ENCODE data around the gene ARFGEF2.
"Not testable (repeated sequence)": the region's sequence is repeated elsewhere in the genome, so short reads cannot be mapped to it uniquely, and the experiment has no call there.

ARFGEF2 gene

DNA sequence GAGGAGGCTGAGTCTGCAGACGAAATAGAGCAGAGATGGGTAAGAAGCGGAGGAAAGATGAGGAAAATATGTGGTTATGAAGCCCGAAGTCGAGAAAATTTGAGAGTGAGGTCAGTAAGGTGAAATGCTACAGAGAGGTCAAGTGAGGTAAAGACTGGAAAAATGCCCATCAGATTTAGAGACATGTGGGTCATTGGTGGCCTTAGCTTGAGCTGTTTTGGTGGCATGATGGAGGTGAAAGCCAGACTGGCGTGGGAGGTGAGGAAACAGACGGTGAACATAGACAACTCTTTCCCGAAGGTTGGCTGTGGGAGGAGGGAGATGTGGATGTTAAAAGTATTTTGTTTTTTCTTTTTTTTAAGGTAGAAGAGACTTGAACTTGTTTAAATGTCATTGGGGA is 9.4 kb downstream of the ARFGEF2 start:
- no peak for TF ChIP-seq EZH2 (IDR thresholded peaks at IDR 0.05; ENCODE audit: borderline replicate concordance, low read depth, low read length, severe bottlenecking)
- Histone ChIP-seq H3K9ac (ENCODE audit: low read depth, low read length) (no peak overlapping the region), H3K27me3 (ENCODE audit: insufficient read depth, low read length, poor library complexity) (no peaks in the 10 kb centered on the region), H2AFZ (ENCODE audit: low read depth, low read length) (no peak overlapping the region), H3K4me1 (ENCODE audit: insufficient read depth, low read length) (no peaks in the 10 kb centered on the region), H3K4me2 (ENCODE audit: insufficient read depth, low read length) (no peak overlapping the region), H3K79me2 (ENCODE audit: insufficient read depth, low read length) (peaks cover 81% of the 10 kb centered on the region), H3K27ac (ENCODE audit: low read length) (no peak overlapping the region), H3K36me3 (ENCODE audit: insufficient read depth, low read length) (no peaks in the 10 kb centered on the region), H3K9me3 (ENCODE audit: insufficient read depth, low read length, severe bottlenecking) (no peaks in the 10 kb centered on the region), H3K4me3 (ENCODE audit: low read depth in 1 of 2, low read length in 2 of 2) (no peak overlapping the region), H4K20me1 (ENCODE audit: insufficient read depth, low read length) (peaks cover 66% of the 10 kb centered on the region)
- DNase-seq (no peak), ATAC-seq (ENCODE audit: insufficient read depth, low read depth) (no peak)

DNA sequence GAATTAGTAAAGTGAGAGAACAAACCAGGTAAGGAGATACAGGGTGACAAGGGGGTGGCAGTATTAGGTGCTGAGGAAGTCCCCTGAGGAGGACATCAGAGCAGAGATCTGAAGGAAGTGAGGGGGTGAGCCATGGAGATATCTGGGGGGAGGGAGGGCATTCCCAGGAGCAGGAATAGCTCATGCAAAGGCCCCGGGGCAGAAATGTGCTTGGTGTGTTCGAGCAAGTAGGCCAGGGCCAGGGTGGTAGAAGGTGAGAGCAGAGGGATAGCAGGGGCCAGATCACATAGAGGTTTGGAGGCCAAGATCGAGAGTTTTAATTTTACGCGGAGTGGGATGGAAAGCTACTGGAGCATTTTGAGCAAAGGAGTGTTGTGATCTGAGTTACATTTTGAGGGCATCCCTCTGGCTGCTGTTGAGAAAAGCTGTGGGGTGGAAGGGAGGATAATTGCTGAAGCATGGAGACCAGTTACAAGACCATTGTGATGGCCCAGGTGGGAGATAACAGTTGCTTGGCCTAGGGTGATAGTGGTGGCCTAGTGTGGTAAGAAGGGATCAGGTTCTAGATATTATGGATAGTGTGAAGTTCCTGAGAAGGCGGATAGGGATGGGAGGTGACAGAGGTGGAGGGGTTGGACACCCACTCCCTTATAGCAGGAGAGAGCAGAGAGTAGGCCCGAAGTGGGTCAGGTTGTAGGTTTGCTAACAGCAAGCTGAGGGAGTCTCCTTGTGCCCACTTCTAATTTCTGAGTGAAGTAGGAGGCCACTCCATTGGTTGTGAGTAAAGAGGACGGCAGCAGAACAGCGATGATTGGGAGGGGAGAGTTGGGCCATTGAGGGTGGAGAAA is 10.2 kb downstream of the ARFGEF2 start:
- ATAC-seq (ENCODE audit: insufficient read depth, low read depth) (no peak), DNase-seq (no peak)
- no peak overlapping the region for H3K4me2 ChIP-seq (ENCODE audit: insufficient read depth, low read length)
- H3K79me2 ChIP-seq (ENCODE audit: insufficient read depth, low read length) = peaks cover 74% of the 10 kb centered on the region
- no peak overlapping the region for H3K9ac ChIP-seq (ENCODE audit: low read depth, low read length)
- H3K4me1 ChIP-seq (ENCODE audit: insufficient read depth, low read length) = no peaks in the 10 kb centered on the region
- no peak overlapping the region for H3K4me3 ChIP-seq (ENCODE audit: low read depth in 1 of 2, low read length in 2 of 2)
- no peak overlapping the region for H2AFZ ChIP-seq (ENCODE audit: low read depth, low read length)
- H3K36me3 ChIP-seq (ENCODE audit: insufficient read depth, low read length) = no peaks in the 10 kb centered on the region
- H4K20me1 ChIP-seq (ENCODE audit: insufficient read depth, low read length) = peaks cover 59% of the 10 kb centered on the region
- no peaks in the 10 kb centered on the region for H3K9me3 ChIP-seq (ENCODE audit: insufficient read depth, low read length, severe bottlenecking)
- no peak overlapping the region for H3K27ac ChIP-seq (ENCODE audit: low read length)
- TF ChIP-seq EZH2 (IDR thresholded peaks at IDR 0.05; ENCODE audit: borderline replicate concordance, low read depth, low read length, severe bottlenecking) = no peak
- TF ChIP-seq, protein P1, sequence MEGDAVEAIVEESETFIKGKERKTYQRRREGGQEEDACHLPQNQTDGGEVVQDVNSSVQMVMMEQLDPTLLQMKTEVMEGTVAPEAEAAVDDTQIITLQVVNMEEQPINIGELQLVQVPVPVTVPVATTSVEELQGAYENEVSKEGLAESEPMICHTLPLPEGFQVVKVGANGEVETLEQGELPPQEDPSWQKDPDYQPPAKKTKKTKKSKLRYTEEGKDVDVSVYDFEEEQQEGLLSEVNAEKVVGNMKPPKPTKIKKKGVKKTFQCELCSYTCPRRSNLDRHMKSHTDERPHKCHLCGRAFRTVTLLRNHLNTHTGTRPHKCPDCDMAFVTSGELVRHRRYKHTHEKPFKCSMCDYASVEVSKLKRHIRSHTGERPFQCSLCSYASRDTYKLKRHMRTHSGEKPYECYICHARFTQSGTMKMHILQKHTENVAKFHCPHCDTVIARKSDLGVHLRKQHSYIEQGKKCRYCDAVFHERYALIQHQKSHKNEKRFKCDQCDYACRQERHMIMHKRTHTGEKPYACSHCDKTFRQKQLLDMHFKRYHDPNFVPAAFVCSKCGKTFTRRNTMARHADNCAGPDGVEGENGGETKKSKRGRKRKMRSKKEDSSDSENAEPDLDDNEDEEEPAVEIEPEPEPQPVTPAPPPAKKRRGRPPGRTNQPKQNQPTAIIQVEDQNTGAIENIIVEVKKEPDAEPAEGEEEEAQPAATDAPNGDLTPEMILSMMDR (IDR thresholded peaks at IDR 0.05; ENCODE audit: borderline replicate concordance, extremely low read depth, low read length, poor library complexity, severe bottlenecking) = no peak
- H3K27me3 ChIP-seq (ENCODE audit: insufficient read depth, low read length, poor library complexity) = no peaks in the 10 kb centered on the region

DNA sequence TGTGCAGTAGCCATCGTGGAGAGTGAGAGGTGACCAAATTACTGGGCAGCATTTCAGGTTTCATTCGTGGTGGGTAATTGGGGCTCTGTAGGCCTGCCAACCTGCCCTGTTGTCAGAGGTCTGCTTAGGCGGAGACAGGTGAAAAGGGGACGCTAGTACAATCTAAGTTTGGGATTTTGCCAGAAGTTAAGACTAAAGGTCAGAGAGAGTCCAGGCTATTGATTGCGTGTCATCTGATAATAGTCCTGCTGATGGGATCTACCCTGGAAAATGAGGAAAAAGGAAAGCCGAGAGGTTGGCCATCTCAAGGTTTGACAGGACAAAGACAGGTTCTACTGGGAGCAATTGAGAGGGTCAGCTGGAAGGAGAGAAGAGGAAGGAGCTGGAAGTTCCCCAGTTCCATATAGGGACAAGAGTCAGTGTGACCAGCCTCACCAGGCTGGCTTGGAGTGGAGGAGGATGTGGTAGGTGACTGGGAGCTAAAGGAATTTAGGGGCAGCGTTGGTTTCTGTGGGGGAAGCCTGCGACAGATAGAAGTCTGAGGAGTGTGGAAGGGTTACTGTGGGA is 10.9 kb downstream of the ARFGEF2 start:
- H3K4me1 ChIP-seq (ENCODE audit: insufficient read depth, low read length) = no peaks in the 10 kb centered on the region
- H4K20me1 ChIP-seq (ENCODE audit: insufficient read depth, low read length) = peaks cover 60% of the 10 kb centered on the region
- TF ChIP-seq EZH2 (IDR thresholded peaks at IDR 0.05; ENCODE audit: borderline replicate concordance, low read depth, low read length, severe bottlenecking) = no peak
- TF ChIP-seq, protein P1 (IDR thresholded peaks at IDR 0.05; ENCODE audit: borderline replicate concordance, extremely low read depth, low read length, poor library complexity, severe bottlenecking) = no peak
- no peaks in the 10 kb centered on the region for H3K36me3 ChIP-seq (ENCODE audit: insufficient read depth, low read length)
- ATAC-seq (ENCODE audit: insufficient read depth, low read depth) (no peak), DNase-seq (no peak)
- no peak overlapping the region for H3K27ac ChIP-seq (ENCODE audit: low read length)
- no peak overlapping the region for H3K4me2 ChIP-seq (ENCODE audit: insufficient read depth, low read length)
- H3K27me3 ChIP-seq (ENCODE audit: insufficient read depth, low read length, poor library complexity) = no peaks in the 10 kb centered on the region
- H3K79me2 ChIP-seq (ENCODE audit: insufficient read depth, low read length) = peaks cover 73% of the 10 kb centered on the region
- no peak overlapping the region for H2AFZ ChIP-seq (ENCODE audit: low read depth, low read length)
- no peaks in the 10 kb centered on the region for H3K9me3 ChIP-seq (ENCODE audit: insufficient read depth, low read length, severe bottlenecking)
- H3K9ac ChIP-seq (ENCODE audit: low read depth, low read length) = no peak overlapping the region
- no peak overlapping the region for H3K4me3 ChIP-seq (ENCODE audit: low read depth in 1 of 2, low read length in 2 of 2)

DNA sequence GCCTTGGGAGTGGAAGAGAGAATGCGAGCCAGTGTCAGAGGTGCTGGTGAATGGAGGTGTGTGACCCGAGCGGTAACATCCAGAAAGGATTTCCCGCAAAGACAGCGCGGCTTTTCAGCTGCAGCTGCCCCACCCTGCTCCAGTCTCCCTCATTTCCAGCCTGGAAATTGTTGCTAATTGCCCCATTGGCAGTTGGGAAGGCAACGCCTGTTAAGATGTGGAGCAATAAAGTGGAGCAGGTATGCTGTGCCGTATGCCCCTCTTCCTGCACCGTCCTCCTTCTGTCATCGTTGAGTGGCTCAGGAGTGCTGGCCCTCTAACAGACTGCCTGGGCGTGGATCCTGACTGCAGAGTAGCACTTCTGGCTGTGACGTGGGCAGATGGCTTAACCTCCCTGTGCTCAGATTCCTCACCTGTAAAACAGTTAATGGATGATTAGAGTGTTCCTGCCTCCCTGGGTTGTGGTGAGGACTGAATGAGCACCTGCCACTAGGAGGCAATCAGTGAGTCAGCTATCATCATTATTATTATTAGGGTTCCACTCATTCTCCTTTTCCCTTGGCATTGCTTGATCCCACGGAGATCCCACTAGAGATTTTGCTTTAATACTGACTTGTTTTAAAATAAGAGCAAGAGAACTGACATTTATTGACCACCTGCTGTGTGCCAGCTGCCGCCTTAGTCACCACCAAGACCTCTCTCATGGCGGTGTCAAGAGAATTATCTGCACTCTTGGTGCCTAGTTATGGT is 11.7 kb downstream of the ARFGEF2 start:
- ATAC-seq (ENCODE audit: insufficient read depth, low read depth) = no peak
- no peaks in the 10 kb centered on the region for H3K4me1 ChIP-seq (ENCODE audit: insufficient read depth, low read length)

DNA sequence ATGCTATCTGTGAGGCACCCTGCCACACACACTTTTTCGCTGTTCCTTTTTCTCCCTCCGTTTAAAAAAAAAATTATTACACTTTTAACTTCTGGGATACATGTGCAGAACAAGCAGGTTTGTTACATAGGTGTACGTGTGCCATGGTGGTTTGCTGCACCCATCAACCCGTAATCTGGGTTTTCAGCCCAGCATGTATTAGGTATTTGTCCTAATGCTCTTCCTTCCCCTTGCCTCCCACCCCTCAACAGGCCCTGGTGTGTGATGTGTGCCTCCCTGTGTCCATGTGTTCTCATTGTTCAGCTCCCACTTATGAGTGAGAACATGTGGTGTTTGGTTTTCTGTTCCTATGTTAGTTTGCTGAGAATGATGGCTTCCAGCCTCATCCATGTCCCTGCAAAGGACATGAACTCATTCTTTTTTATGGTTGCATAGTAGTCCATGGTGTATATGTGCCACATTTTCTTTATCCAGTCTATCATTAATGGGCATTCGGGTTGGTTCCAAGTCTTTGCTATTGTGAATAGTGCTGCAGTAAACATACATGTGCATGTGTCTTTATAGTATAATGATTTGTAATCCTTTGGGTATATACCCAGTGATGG is 12.9 kb downstream of the ARFGEF2 start:
- H3K36me3 ChIP-seq (ENCODE audit: insufficient read depth, low read length); H2AFZ ChIP-seq (ENCODE audit: low read depth, low read length); H3K27ac ChIP-seq (ENCODE audit: low read length); H3K9me3 ChIP-seq (ENCODE audit: insufficient read depth, low read length, severe bottlenecking); H3K9ac ChIP-seq (ENCODE audit: low read depth, low read length); DNase-seq; H3K4me2 ChIP-seq (ENCODE audit: insufficient read depth, low read length); ATAC-seq (ENCODE audit: insufficient read depth, low read depth); H3K4me3 ChIP-seq (ENCODE audit: low read depth in 1 of 2, low read length in 2 of 2); H3K27me3 ChIP-seq (ENCODE audit: insufficient read depth, low read length, poor library complexity); H3K4me1 ChIP-seq (ENCODE audit: insufficient read depth, low read length): not testable (repeated sequence)
- Histone ChIP-seq H4K20me1 (ENCODE audit: insufficient read depth, low read length) (peaks cover 64% of the 10 kb centered on the region), H3K79me2 (ENCODE audit: insufficient read depth, low read length) (peaks cover 79% of the 10 kb centered on the region)

More for the DNA sequence above, 11.7 kb downstream of the ARFGEF2 start:
- Histone ChIP-seq H3K36me3 (ENCODE audit: insufficient read depth, low read length) (no peaks in the 10 kb centered on the region), H3K79me2 (ENCODE audit: insufficient read depth, low read length) (peaks cover 76% of the 10 kb centered on the region), H3K4me2 (ENCODE audit: insufficient read depth, low read length) (no peak overlapping the region), H2AFZ (ENCODE audit: low read depth, low read length) (no peak overlapping the region), H3K27ac (ENCODE audit: low read length) (no peak overlapping the region), H3K9ac (ENCODE audit: low read depth, low read length) (no peak overlapping the region), H3K27me3 (ENCODE audit: insufficient read depth, low read length, poor library complexity) (no peaks in the 10 kb centered on the region), H3K4me3 (ENCODE audit: low read depth in 1 of 2, low read length in 2 of 2) (no peak overlapping the region), H4K20me1 (ENCODE audit: insufficient read depth, low read length) (peaks cover 65% of the 10 kb centered on the region), H3K9me3 (ENCODE audit: insufficient read depth, low read length, severe bottlenecking) (no peaks in the 10 kb centered on the region)
- TF ChIP-seq EZH2 (IDR thresholded peaks at IDR 0.05; ENCODE audit: borderline replicate concordance, low read depth, low read length, severe bottlenecking) = no peak
- TF ChIP-seq, protein P1 (IDR thresholded peaks at IDR 0.05; ENCODE audit: borderline replicate concordance, extremely low read depth, low read length, poor library complexity, severe bottlenecking) = no peak
- no peak for DNase-seq
